Measurements from ENCODE around the gene CCDC71L.

The CCDC71L gene

GRCh38 chr7:106615808-106616707 is 44.9 kb downstream of the CCDC71L start:
- TF ChIP-seq EP300 (IDR thresholded peaks at IDR 0.05; ENCODE audit: borderline replicate concordance) (no peak), ZBTB7A (IDR thresholded peaks at IDR 0.05; ENCODE audit: low read depth) (no peak), NFIC (IDR thresholded peaks at IDR 0.05) (no peak), TCF12 (IDR thresholded peaks at IDR 0.05; ENCODE audit: low read depth) (no peak), FOXM1 (IDR thresholded peaks at IDR 0.05; ENCODE audit: borderline replicate concordance, low read depth) (no peak), TEAD4 (IDR thresholded peaks at IDR 0.05) (no peak), REST (IDR thresholded peaks at IDR 0.05; ENCODE audit: low read depth) (no peak), RAD21 (IDR thresholded peaks at IDR 0.05; ENCODE audit: low read depth) (no peak), YY1 (IDR thresholded peaks at IDR 0.05; ENCODE audit: low read depth) (no peak), EGR1 (IDR thresholded peaks at IDR 0.05) (no peak), USF1 (IDR thresholded peaks at IDR 0.05) (no peak)

- TF ChIP-seq TEAD4 (IDR thresholded peaks at IDR 0.05): no peak
- no peak for TF ChIP-seq EGR1 (IDR thresholded peaks at IDR 0.05)
- TF ChIP-seq CREB1 (IDR thresholded peaks at IDR 0.05; ENCODE audit: low read depth): no peak
- no peak for TF ChIP-seq ZBTB7A (IDR thresholded peaks at IDR 0.05; ENCODE audit: low read depth)
- TF ChIP-seq TAF1 (IDR thresholded peaks at IDR 0.05; ENCODE audit: low read depth): no peak
- no peak for TF ChIP-seq EP300 (IDR thresholded peaks at IDR 0.05; ENCODE audit: borderline replicate concordance)
- no peak for TF ChIP-seq TCF12 (IDR thresholded peaks at IDR 0.05; ENCODE audit: low read depth)
- no peak for TF ChIP-seq YY1 (IDR thresholded peaks at IDR 0.05; ENCODE audit: low read depth)
- TF ChIP-seq REST (IDR thresholded peaks at IDR 0.05; ENCODE audit: low read depth): no peak
- TF ChIP-seq MAX (IDR thresholded peaks at IDR 0.05): no peak
These were observed 46.2 kb downstream of the CCDC71L start for GRCh38 chr7:106614751-106615150.

- TF ChIP-seq MAX (IDR thresholded peaks at IDR 0.05) (no peak), NFIC (IDR thresholded peaks at IDR 0.05) (no peak), YY1 (IDR thresholded peaks at IDR 0.05; ENCODE audit: low read depth) (no peak), RAD21 (IDR thresholded peaks at IDR 0.05; ENCODE audit: low read depth) (no peak), REST (IDR thresholded peaks at IDR 0.05; ENCODE audit: low read depth) (no peak), CEBPB (IDR thresholded peaks at IDR 0.05) (no peak), FOXM1 (IDR thresholded peaks at IDR 0.05; ENCODE audit: borderline replicate concordance, low read depth) (no peak)
These were observed 47.0 kb downstream of the CCDC71L start for GRCh38 chr7:106613848-106614560.

- TF ChIP-seq TCF12 (IDR thresholded peaks at IDR 0.05; ENCODE audit: low read depth) (no peak), TEAD4 (IDR thresholded peaks at IDR 0.05) (no peak), NFIC (IDR thresholded peaks at IDR 0.05) (no peak), REST (IDR thresholded peaks at IDR 0.05; ENCODE audit: low read depth) (no peak), YY1 (IDR thresholded peaks at IDR 0.05; ENCODE audit: low read depth) (no peak), TAF1 (IDR thresholded peaks at IDR 0.05; ENCODE audit: low read depth) (no peak), FOXM1 (IDR thresholded peaks at IDR 0.05; ENCODE audit: borderline replicate concordance, low read depth) (no peak)
These were observed 47.7 kb downstream of the CCDC71L start for GRCh38 chr7:106613279-106613678.
